SU-DHL-6 (cell line): ENCODE data around the gene ADK.

Experiments used
- H2AFZ ChIP-seq: fragments of 200-600 bp; sonication (generic); 2 replicates; pipeline ENCODE4 v1.6.1; 2014; ENCODE audit warnings: low read depth, mild to moderate bottlenecking, moderate library complexity, mixed read lengths, antibody characterized with exemption, low read length; ENCODE audit not compliant: severe bottlenecking
- H3F3A ChIP-seq: fragments of 200-600 bp; shearing (Covaris generic); 2 replicates; pipeline ENCODE4 v1.6.0; 2016; ENCODE audit warnings: antibody characterized with exemption, mild to moderate bottlenecking; ENCODE audit not compliant: insufficient read depth
- H3K27ac ChIP-seq: fragments of 200-600 bp; sonication (generic); 2 replicates; pipeline ENCODE4 v1.5.1; 2016; ENCODE audit warnings: low read depth, mild to moderate bottlenecking, low read length, moderate library complexity, mixed read lengths
- H3K27me3 ChIP-seq: fragments of 200-600 bp; sonication (generic), shearing (Covaris generic); 2 replicates; pipeline ENCODE4 v1.6.0; 2014; ENCODE audit warnings: mild to moderate bottlenecking, low read length
- H3K36me3 ChIP-seq: fragments of 200-600 bp; sonication (generic); 2 replicates; pipeline ENCODE4 v1.6.1; 2014; ENCODE audit warnings: mild to moderate bottlenecking, low read length, mixed read lengths
- H3K4me2 ChIP-seq: fragments of 300-600, 200-600 bp; shearing (Covaris generic), sonication (generic); 2 replicates; pipeline ENCODE4 v1.6.0; 2014; ENCODE audit warnings: low read length, low read depth, mild to moderate bottlenecking; ENCODE audit not compliant: poor library complexity, severe bottlenecking
- H3K4me3 ChIP-seq: fragments of 200-600 bp; sonication (generic); 2 replicates; pipeline ENCODE4 v1.5.1; 2014; ENCODE audit warnings: antibody characterized with exemption, low read length, mild to moderate bottlenecking, mixed read lengths; ENCODE audit not compliant: insufficient read depth, poor library complexity, severe bottlenecking
- H3K79me2 ChIP-seq: fragments of 200-600 bp; sonication (generic); 2 replicates; pipeline ENCODE4 v1.6.1; 2014; ENCODE audit warnings: mild to moderate bottlenecking, low read length, moderate library complexity; ENCODE audit not compliant: insufficient read depth
- H3K9ac ChIP-seq: fragments of 200-600 bp; sonication (generic); 2 replicates; pipeline ENCODE4 v1.7.0; 2014; ENCODE audit warnings: mild to moderate bottlenecking, low read length
- H3K9me2 ChIP-seq: fragments of 200-600 bp; sonication (generic); replicated peaks from 2 replicates; pipeline ENCODE4 v1.6.1; 2014; ENCODE audit warnings: low read length; ENCODE audit not compliant: insufficient read depth
- H3K9me3 ChIP-seq: fragments of 200-600 bp; sonication (generic); 2 replicates; pipeline ENCODE4 v1.6.1; 2014; ENCODE audit warnings: low read length, mixed read lengths; ENCODE audit not compliant: insufficient read depth
- H4K20me1 ChIP-seq: fragments of 200-600 bp; sonication (generic); 2 replicates; pipeline ENCODE4 v1.6.1; 2014; ENCODE audit warnings: low read depth, mild to moderate bottlenecking, antibody characterized with exemption, low read length, moderate library complexity, mixed read lengths
- EZH2phosphoT487 ChIP-seq: fragments of 200-600 bp; sonication (generic), shearing (Covaris generic); conservative IDR thresholded peaks from 2 replicates; pipeline ENCODE4 v1.6.1; 2018; ENCODE audit warnings: mild to moderate bottlenecking, antibody characterized with exemption, low read length, moderate library complexity, mixed read lengths
- TF ChIP-seq, protein P1 (sequence below): fragments of 200-600 bp; sonication (generic); IDR thresholded peaks from one replicate; pipeline ENCODE4 v1.5.1; 2017; ENCODE audit warnings: antibody characterized with exemption, mild to moderate bottlenecking, low read length, moderate library complexity; ENCODE audit not compliant: insufficient read depth, poor library complexity, severe bottlenecking

Gene ADK

DNA sequence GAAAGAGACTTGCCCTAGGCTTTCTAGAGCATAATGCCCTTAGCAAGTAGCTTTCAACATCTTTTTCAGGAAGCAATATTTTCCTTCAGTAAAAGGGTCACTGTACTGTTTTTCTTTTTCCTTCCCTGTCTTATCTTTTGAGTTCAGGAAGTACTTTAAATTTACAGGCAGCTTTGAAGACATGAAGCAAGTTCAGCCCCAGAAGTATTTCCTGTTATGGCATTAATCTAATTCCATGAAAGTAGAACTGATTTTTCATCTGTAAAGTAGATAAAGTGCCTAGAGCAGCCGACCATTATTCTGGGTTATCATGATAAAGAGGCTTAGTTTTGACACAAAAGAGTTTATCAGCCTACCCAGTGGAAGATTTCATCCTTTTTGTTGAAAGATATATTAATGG, 288.2 kb downstream of the ADK start:
- Histone ChIP-seq H3K9ac (no peak overlapping the region), H3F3A (no peaks in the 10 kb centered on the region), H3K79me2 (no peaks in the 10 kb centered on the region), H4K20me1 (no peaks in the 10 kb centered on the region), H3K4me3 (no peak overlapping the region), H3K36me3 (no peaks in the 10 kb centered on the region), H3K4me2 (no peak overlapping the region), H2AFZ (no peak overlapping the region), H3K27ac (no peak overlapping the region), H3K27me3 (no peaks in the 10 kb centered on the region), H3K9me3 (no peaks in the 10 kb centered on the region), H3K9me2 (no peaks in the 10 kb centered on the region)
- TF ChIP-seq, protein P1, sequence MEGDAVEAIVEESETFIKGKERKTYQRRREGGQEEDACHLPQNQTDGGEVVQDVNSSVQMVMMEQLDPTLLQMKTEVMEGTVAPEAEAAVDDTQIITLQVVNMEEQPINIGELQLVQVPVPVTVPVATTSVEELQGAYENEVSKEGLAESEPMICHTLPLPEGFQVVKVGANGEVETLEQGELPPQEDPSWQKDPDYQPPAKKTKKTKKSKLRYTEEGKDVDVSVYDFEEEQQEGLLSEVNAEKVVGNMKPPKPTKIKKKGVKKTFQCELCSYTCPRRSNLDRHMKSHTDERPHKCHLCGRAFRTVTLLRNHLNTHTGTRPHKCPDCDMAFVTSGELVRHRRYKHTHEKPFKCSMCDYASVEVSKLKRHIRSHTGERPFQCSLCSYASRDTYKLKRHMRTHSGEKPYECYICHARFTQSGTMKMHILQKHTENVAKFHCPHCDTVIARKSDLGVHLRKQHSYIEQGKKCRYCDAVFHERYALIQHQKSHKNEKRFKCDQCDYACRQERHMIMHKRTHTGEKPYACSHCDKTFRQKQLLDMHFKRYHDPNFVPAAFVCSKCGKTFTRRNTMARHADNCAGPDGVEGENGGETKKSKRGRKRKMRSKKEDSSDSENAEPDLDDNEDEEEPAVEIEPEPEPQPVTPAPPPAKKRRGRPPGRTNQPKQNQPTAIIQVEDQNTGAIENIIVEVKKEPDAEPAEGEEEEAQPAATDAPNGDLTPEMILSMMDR, result no peak
- TF ChIP-seq EZH2phosphoT487, result no peak

DNA sequence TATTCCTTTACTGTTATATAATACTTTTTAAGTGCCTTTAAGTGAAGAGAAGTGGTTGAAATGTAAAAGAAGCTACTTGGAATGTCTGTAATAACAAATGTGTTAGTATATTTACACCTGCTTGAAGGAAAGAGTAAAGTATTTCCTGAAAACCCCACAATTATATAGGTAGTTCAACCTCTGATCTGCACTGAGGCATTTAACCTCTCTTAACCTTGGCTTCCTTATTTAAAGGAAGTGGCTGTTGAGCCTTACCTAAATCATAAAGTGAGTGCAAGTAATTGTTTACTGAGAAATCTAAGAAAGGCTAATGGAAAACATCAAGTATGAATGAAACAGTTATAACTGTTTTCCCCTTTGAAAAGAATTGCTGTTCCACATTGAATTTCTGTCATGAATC, 294.5 kb downstream of the ADK start:
- H3F3A ChIP-seq, result no peaks in the 10 kb centered on the region
- TF ChIP-seq EZH2phosphoT487, result no peak
- TF ChIP-seq, protein P1, result no peak
- no peaks in the 10 kb centered on the region for H3K79me2 ChIP-seq
- H3K4me3 ChIP-seq, result no peak overlapping the region
- no peaks in the 10 kb centered on the region for H4K20me1 ChIP-seq
- no peaks in the 10 kb centered on the region for H3K27me3 ChIP-seq
- no peaks in the 10 kb centered on the region for H3K9me2 ChIP-seq
- no peak overlapping the region for H3K27ac ChIP-seq
- no peak overlapping the region for H2AFZ ChIP-seq
- no peaks in the 10 kb centered on the region for H3K9me3 ChIP-seq
- H3K4me2 ChIP-seq, result no peak overlapping the region
- no peaks in the 10 kb centered on the region for H3K36me3 ChIP-seq
- H3K9ac ChIP-seq, result no peak overlapping the region

DNA sequence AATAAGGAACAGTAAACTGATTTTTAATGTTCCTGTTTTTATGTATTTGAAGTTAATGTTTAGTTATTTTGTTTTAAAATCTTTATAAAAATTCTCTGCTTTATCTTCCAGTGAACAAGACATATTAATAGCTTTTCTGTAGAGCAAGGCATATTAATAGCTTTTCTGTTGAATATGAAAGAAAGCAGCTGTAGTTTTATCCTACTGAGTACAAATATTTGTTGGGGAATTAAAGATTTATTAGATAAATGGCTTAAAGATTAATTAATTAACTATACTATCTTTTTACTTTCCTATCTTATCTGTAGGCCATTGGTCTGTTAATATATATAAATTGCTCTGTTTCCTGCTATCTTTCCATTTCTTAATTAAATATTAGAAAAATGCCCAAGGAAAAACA, 299.6 kb downstream of the ADK start:
- H3K9me2 ChIP-seq, result no peaks in the 10 kb centered on the region
- no peak for TF ChIP-seq EZH2phosphoT487
- TF ChIP-seq, protein P1, result no peak
- no peaks in the 10 kb centered on the region; the same call in 1 of the 2 replicates for H3F3A ChIP-seq
- H3K4me3 ChIP-seq, result no peak overlapping the region
- H3K36me3 ChIP-seq, result 0 out of 2 replicates have a peak, but pooled peaks cover 2% of the 10 kb centered on the region
- H3K9me3 ChIP-seq, result no peaks in the 10 kb centered on the region
- no peaks in the 10 kb centered on the region for H4K20me1 ChIP-seq
- no peak overlapping the region for H3K9ac ChIP-seq
- H3K4me2 ChIP-seq, result no peak overlapping the region
- H2AFZ ChIP-seq, result no peak overlapping the region
- H3K79me2 ChIP-seq, result no peaks in the 10 kb centered on the region
- no peaks in the 10 kb centered on the region for H3K27me3 ChIP-seq
- no peak overlapping the region for H3K27ac ChIP-seq
